Activated B cell treated with CpG ODN at 0.5 μM for 24 hours (primary cell): ENCODE data around the gene PPEF2. TPM values are rescaled to one million over a fixed set of nuclear protein-coding genes. Genes with fewer than 3 reads are reported as not detected.

ENCODE experiments used
- ATAC-seq: fragments of 200-7000 bp; cut with Tn5 transposase; one replicate; pipeline ENCODE4 v1.10.0; 2021; ENCODE audit warnings: low read depth, mild to moderate bottlenecking, moderate library complexity
- CTCF ChIA-PET: fragments of 350-600 bp; sonication (Branson Sonifier 250); formaldehyde crosslinking; loops from one replicate; lab custom pipeline; 2021; ENCODE audit warnings: antibody characterized with exemption; lab: Charles Lee
- POLR2A ChIA-PET: fragments of 350-600 bp; sonication (Branson Sonifier 250); formaldehyde crosslinking; loops from one replicate; lab custom pipeline; 2021; ENCODE audit warnings: antibody characterized with exemption; lab: Charles Lee
- DNase-seq: peaks from one replicate; pipeline ENCODE4 v3.0.0; 2022
- H3K27ac Mint-ChIP-seq: one replicate; pipeline ENCODE4 v1.8.0; 2020; ENCODE audit warnings: mixed read lengths
- H3K27me3 Mint-ChIP-seq: one replicate; pipeline ENCODE4 v1.8.0; 2021; ENCODE audit warnings: mixed read lengths
- H3K36me3 Mint-ChIP-seq: one replicate; pipeline ENCODE4 v1.8.0; 2021; ENCODE audit warnings: low read depth, mixed read lengths
- H3K4me1 Mint-ChIP-seq: one replicate; pipeline ENCODE4 v1.8.0; 2021; ENCODE audit warnings: mixed read lengths
- H3K4me3 Mint-ChIP-seq: one replicate; pipeline ENCODE4 v1.8.0; 2020; ENCODE audit warnings: mild to moderate bottlenecking, mixed read lengths
- H3K9me3 Mint-ChIP-seq: one replicate; pipeline ENCODE4 v1.8.0; 2020; ENCODE audit warnings: mixed read lengths
- intact Hi-C: fragments of 100-400 bp; cut with micrococcal nuclease; formaldehyde crosslinking; loops from one replicate; pipeline ENCODE4 v1.15.1; 2024
- total RNA-seq: library from RNA; stranded (reverse); gene quantifications from 2 replicates; pipeline ENCODE4 v1.2.3, GENCODE V29; 2022
- TF ChIP-seq, protein P1 (sequence below): fragments of 200-600 bp; IDR thresholded peaks from one replicate; pipeline ENCODE4 v1.8.0; 2022; ENCODE audit warnings: antibody characterized with exemption, mild to moderate bottlenecking

Gene PPEF2
- total RNA-seq, 1 donor from 2014 or later, result 0.35 TPM

DNA sequence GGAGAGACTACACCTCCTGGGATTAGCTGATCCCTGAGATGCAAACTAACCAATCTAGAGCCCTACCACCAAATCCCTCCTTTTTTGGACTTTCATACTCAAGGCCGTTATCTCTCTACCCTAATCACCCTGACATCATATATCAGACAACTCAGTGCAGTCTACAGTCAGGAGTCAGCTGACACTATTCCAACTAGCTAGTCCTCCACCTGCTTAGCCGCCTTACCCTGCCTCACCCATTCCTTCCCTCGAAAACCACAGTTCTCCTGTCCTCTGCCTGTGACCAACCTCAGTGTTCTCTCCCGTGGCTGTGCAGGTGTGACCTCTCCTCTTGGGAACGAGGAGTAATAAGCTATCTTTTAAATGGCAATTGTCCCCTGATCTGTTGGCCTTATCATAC, 1.8 kb upstream of the PPEF2 start:
- H3K4me3 Mint-ChIP-seq, result no peak overlapping the region
- no peak overlapping the region for H3K27ac Mint-ChIP-seq
- POLR2A ChIA-PET, result interaction anchor here (1.2 kb wide), 1 partner anchor 36 kb away, joined by 3 read pairs; no protein-coding TSS in a partner anchor

GRCh38 chr4:75898536-75898935, 3.7 kb downstream of the PPEF2 start:
- intact Hi-C loops, result no loop called here
- Mint-ChIP-seq H3K4me3 (no peak overlapping the region), H3K9me3 (peaks cover 2% of the 10 kb centered on the region), H3K27ac (no peak overlapping the region), H3K27me3 (no peaks in the 10 kb centered on the region), H3K4me1 (peaks cover 14% of the 10 kb centered on the region), H3K36me3 (no peaks in the 10 kb centered on the region)
- no peak for ATAC-seq
- TF ChIP-seq, protein P1, sequence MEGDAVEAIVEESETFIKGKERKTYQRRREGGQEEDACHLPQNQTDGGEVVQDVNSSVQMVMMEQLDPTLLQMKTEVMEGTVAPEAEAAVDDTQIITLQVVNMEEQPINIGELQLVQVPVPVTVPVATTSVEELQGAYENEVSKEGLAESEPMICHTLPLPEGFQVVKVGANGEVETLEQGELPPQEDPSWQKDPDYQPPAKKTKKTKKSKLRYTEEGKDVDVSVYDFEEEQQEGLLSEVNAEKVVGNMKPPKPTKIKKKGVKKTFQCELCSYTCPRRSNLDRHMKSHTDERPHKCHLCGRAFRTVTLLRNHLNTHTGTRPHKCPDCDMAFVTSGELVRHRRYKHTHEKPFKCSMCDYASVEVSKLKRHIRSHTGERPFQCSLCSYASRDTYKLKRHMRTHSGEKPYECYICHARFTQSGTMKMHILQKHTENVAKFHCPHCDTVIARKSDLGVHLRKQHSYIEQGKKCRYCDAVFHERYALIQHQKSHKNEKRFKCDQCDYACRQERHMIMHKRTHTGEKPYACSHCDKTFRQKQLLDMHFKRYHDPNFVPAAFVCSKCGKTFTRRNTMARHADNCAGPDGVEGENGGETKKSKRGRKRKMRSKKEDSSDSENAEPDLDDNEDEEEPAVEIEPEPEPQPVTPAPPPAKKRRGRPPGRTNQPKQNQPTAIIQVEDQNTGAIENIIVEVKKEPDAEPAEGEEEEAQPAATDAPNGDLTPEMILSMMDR, result no peak
- no peak for DNase-seq
- ChIA-PET CTCF (interaction anchor here (0.9 kb wide), 1 partner anchor 17 kb away, joined by 3 read pairs; no protein-coding TSS in a partner anchor), POLR2A (interaction anchor here (0.6 kb wide), 1 partner anchor 171 kb away, joined by 5 read pairs; no protein-coding TSS in a partner anchor)

More for the DNA sequence above, 1.8 kb upstream of the PPEF2 start:
- TF ChIP-seq, protein P1, result no peak
- Mint-ChIP-seq H3K27me3 (no peaks in the 10 kb centered on the region), H3K9me3 (no peaks in the 10 kb centered on the region), H3K36me3 (no peaks in the 10 kb centered on the region), H3K4me1 (peaks cover 14% of the 10 kb centered on the region)
- DNase-seq (no peak), ATAC-seq (no peak)
- intact Hi-C loops, result no loop called here
- CTCF ChIA-PET, result no interaction called here

GRCh38 chr4:75895744-75896314, 6.4 kb downstream of the PPEF2 start:
- no peak for DNase-seq
- H3K9me3 Mint-ChIP-seq, result peaks cover 2% of the 10 kb centered on the region
- intact Hi-C loops, result loop anchor here (1.0 to 2.0 kb wide), 3 partner anchors 44 to 171 kb away; no protein-coding TSS in a partner anchor
- no peak overlapping the region for H3K27ac Mint-ChIP-seq
- POLR2A ChIA-PET, result interaction anchor here (0.7 kb wide), 1 partner anchor 95 kb away, joined by 5 read pairs; no protein-coding TSS in a partner anchor
- no peaks in the 10 kb centered on the region for H3K27me3 Mint-ChIP-seq
- H3K4me3 Mint-ChIP-seq, result no peak overlapping the region
- CTCF ChIA-PET, result interaction anchor here (0.6 to 2.7 kb wide), 24 partner anchors 9 to 1411 kb away, joined by 3 to 15 read pairs (median 4); partner anchors contain the start of genes NAAA and SDAD1
- H3K36me3 Mint-ChIP-seq, result no peaks in the 10 kb centered on the region
- H3K4me1 Mint-ChIP-seq, result no peaks in the 10 kb centered on the region
- peak; percentile 70 for ATAC-seq
- TF ChIP-seq, protein P1, result no peak

GRCh38 chr4:75892508-75892907, 9.7 kb downstream of the PPEF2 start:
- CTCF ChIA-PET, result interaction anchor here (1.0 kb wide), 1 partner anchor 16 kb away, joined by 3 read pairs; no protein-coding TSS in a partner anchor
- H3K4me3 Mint-ChIP-seq, result no peak overlapping the region

DNA sequence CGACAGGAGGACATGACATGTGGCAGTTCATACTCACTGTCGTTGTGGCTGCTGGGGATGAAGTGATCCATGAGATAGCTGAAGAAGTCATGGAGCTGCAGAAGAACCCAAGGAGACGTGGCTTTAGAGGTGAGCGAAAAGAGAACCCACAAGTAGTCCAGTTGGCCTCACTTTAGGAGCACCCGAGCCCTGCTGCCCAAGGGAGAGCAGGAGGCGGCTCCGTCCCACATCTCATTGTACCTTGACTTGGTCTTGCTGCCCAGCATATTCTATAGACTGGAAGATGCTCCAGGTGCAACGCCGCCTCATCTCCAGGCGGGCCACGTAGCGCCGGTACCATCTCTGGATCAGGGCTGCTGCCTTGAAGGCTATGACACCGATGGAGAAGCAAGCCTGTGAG, 10.6 kb downstream of the PPEF2 start:
- Mint-ChIP-seq H3K4me3 (no peak overlapping the region), H3K27me3 (no peaks in the 10 kb centered on the region), H3K36me3 (no peaks in the 10 kb centered on the region), H3K27ac (no peak overlapping the region), H3K9me3 (no peaks in the 10 kb centered on the region), H3K4me1 (no peaks in the 10 kb centered on the region)
- DNase-seq, result no peak
- no peak for ATAC-seq
- ChIA-PET POLR2A (no interaction called here), CTCF (no interaction called here)
- intact Hi-C loops, result no loop called here
- TF ChIP-seq, protein P1, result no peak

More at GRCh38 chr4:75892508-75892907, 9.7 kb downstream of the PPEF2 start:
- TF ChIP-seq, protein P1, result no peak
- ATAC-seq, result no peak
- Mint-ChIP-seq H3K27ac (no peak overlapping the region), H3K4me1 (no peaks in the 10 kb centered on the region), H3K9me3 (no peaks in the 10 kb centered on the region), H3K27me3 (no peaks in the 10 kb centered on the region), H3K36me3 (no peaks in the 10 kb centered on the region)
- intact Hi-C loops, result no loop called here
- POLR2A ChIA-PET, result interaction anchor here (0.6 kb wide), 1 partner anchor 9 kb away, joined by 4 read pairs; no protein-coding TSS in a partner anchor
- DNase-seq, result no peak
